HEK293 (cell line): ENCODE results near the gene POLD3.

ENCODE experiments used
- CTCF ChIA-PET: fragments of 350-600 bp; formaldehyde crosslinking; extraction: SDS; loops from one replicate; lab custom pipeline; 2021; ENCODE audit warnings: antibody characterized with exemption; lab: Yijun Ruan, JAX
- POLR2A ChIA-PET: fragments of 300-600 bp; formaldehyde crosslinking; extraction: SDS; loops from one replicate; lab custom pipeline; 2020; ENCODE audit warnings: antibody characterized with exemption, inconsistent platforms; lab: Yijun Ruan, JAX
- H3K27ac ChIP-seq: fragments of 200-500 bp; sonication (Bioruptor generic); 2 replicates; pipeline ENCODE4 v1.5.1; 2014; ENCODE audit warnings: low read depth, low read length, control low read depth, inconsistent platforms; ENCODE audit errors: extremely low read depth
- H3K36me3 ChIP-seq, 2 experiments: fragments of 200-500 bp in 1 of 2; sonication (Bioruptor generic) in 1 of 2; 1 replicate in 1 of 2; 2 replicates in 1 of 2; pipeline ENCODE4 v1.5.1; 2014 to 2017; ENCODE audit warnings: inconsistent platforms in 2 of 2, low read length in 2 of 2; ENCODE audit not compliant: control insufficient read depth in 2 of 2, insufficient read depth in 1 of 2
- H3K4me1 ChIP-seq: fragments of 200-500 bp; sonication (Bioruptor generic); 2 replicates; pipeline ENCODE4 v1.5.1; 2014; ENCODE audit warnings: mild to moderate bottlenecking, low read length, inconsistent platforms; ENCODE audit not compliant: control insufficient read depth, insufficient read depth
- H3K4me3 ChIP-seq: 2 replicates; pipeline ENCODE4 v1.5.1; 2011; ENCODE audit warnings: low read depth, mild to moderate bottlenecking, control low read depth, low read length, moderate library complexity
- H3K9me3 ChIP-seq: fragments of 200-500 bp; sonication (Bioruptor generic); 2 replicates; pipeline ENCODE4 v1.5.1; 2014; ENCODE audit warnings: low read depth, low read length, inconsistent platforms; ENCODE audit not compliant: control insufficient read depth, insufficient read depth
- HOXD13 ChIP-seq: sonication (generic); formaldehyde crosslinking; IDR thresholded peaks from 2 replicates; pipeline ENCODE4 v1.8.0; 2022; ENCODE audit warnings: missing genetic modification reagents, borderline replicate concordance
- IKZF3 ChIP-seq: fragments of 450-650 bp; IDR thresholded peaks from 2 replicates; pipeline ENCODE4 v1.5.0; 2018; ENCODE audit warnings: missing biosample characterization, mild to moderate bottlenecking, missing genetic modification characterization, moderate library complexity
- KLF9 ChIP-seq: fragments of 450-650 bp; formaldehyde crosslinking; IDR thresholded peaks from 2 replicates; pipeline ENCODE4 v1.5.1; 2016; ENCODE audit warnings: missing biosample characterization, missing genetic modification characterization, low read depth
- YY1 ChIP-seq: fragments of 450-650 bp; formaldehyde crosslinking; IDR thresholded peaks from 2 replicates; pipeline ENCODE4 v1.5.1; 2018; ENCODE audit warnings: missing biosample characterization, missing genetic modification characterization
- ZNF140 ChIP-seq: fragments of 450-650 bp; formaldehyde crosslinking; IDR thresholded peaks from 2 replicates; pipeline ENCODE4 v1.5.1; 2016; ENCODE audit warnings: missing biosample characterization, missing genetic modification characterization
- ZNF155 ChIP-seq: fragments of 450-650 bp; formaldehyde crosslinking; IDR thresholded peaks from 2 replicates; pipeline ENCODE4 v1.5.1; 2016; ENCODE audit warnings: missing biosample characterization, missing genetic modification characterization
- ZNF184 ChIP-seq: fragments of 450-650 bp; IDR thresholded peaks from 2 replicates; pipeline ENCODE4 v1.5.1; 2018; ENCODE audit warnings: missing biosample characterization, mild to moderate bottlenecking, missing genetic modification characterization
- ZNF2 ChIP-seq: fragments of 450-650 bp; formaldehyde crosslinking; IDR thresholded peaks from 2 replicates; pipeline ENCODE4 v1.5.1; 2016; ENCODE audit warnings: missing biosample characterization, missing genetic modification characterization
- ZNF211 ChIP-seq: fragments of 450-650 bp; formaldehyde crosslinking; IDR thresholded peaks from 2 replicates; pipeline ENCODE4 v1.5.1; 2016; ENCODE audit warnings: low read depth, missing biosample characterization, missing genetic modification characterization
- ZNF274 ChIP-seq, 2 experiments: fragments of 200-500 bp in 1 of 2; fragments of 450-650 bp in 1 of 2; sonication (Bioruptor generic) in 1 of 2; formaldehyde crosslinking in 1 of 2; IDR thresholded peaks; 2 replicates each; pipeline versions ENCODE4 v1.5.1 to v1.6.1; 2014 to 2016; ENCODE audit warnings: borderline replicate concordance in 1 of 2, inconsistent platforms in 1 of 2, low read length in 1 of 2, missing biosample characterization in 1 of 2, missing genetic modification characterization in 1 of 2
- ZNF302 ChIP-seq: fragments of 450-650 bp; formaldehyde crosslinking; IDR thresholded peaks from 2 replicates; pipeline ENCODE4 v1.5.1; 2016; ENCODE audit warnings: missing biosample characterization, missing genetic modification characterization, low read depth
- ZNF366 ChIP-seq: fragments of 450-650 bp; formaldehyde crosslinking; conservative IDR thresholded peaks from 2 replicates; pipeline ENCODE4 v1.5.1; 2016; ENCODE audit warnings: missing biosample characterization, missing genetic modification characterization
- ZNF473 ChIP-seq: fragments of 450-650 bp; formaldehyde crosslinking; IDR thresholded peaks from 2 replicates; pipeline ENCODE4 v1.5.1; 2017; ENCODE audit warnings: missing biosample characterization, missing genetic modification characterization
- ZNF48 ChIP-seq: fragments of 450-650 bp; formaldehyde crosslinking; IDR thresholded peaks from 2 replicates; pipeline ENCODE4 v1.5.1; 2016; ENCODE audit warnings: missing biosample characterization, missing genetic modification characterization
- ZNF544 ChIP-seq: fragments of 450-650 bp; formaldehyde crosslinking; IDR thresholded peaks from 2 replicates; pipeline ENCODE4 v1.5.0; 2017; ENCODE audit warnings: missing biosample characterization, missing genetic modification characterization
- ZNF701 ChIP-seq: fragments of 450-650 bp; formaldehyde crosslinking; IDR thresholded peaks from 2 replicates; pipeline ENCODE4 v1.5.1; 2016; ENCODE audit warnings: missing biosample characterization, missing genetic modification characterization
- ZNF843 ChIP-seq: fragments of 450-650 bp; formaldehyde crosslinking; IDR thresholded peaks from 2 replicates; pipeline ENCODE4 v1.5.1; 2016; ENCODE audit warnings: missing biosample characterization, missing genetic modification characterization
- ZSCAN23 ChIP-seq: fragments of 450-650 bp; formaldehyde crosslinking; IDR thresholded peaks from 2 replicates; pipeline ENCODE4 v1.5.1; 2016; ENCODE audit warnings: missing biosample characterization, missing genetic modification characterization
- TF ChIP-seq, protein P1 (sequence below): fragments of 450-650 bp; formaldehyde crosslinking; IDR thresholded peaks from 2 replicates; pipeline ENCODE4 v1.5.1; 2016; ENCODE audit warnings: missing biosample characterization, missing genetic modification characterization
- TF ChIP-seq, protein P2 (sequence below): fragments of 450-650 bp; formaldehyde crosslinking; IDR thresholded peaks from 2 replicates; pipeline ENCODE4 v1.5.1; 2016; ENCODE audit warnings: missing biosample characterization, missing genetic modification characterization
- TF ChIP-seq, protein P3 (sequence below): fragments of 450-650 bp; formaldehyde crosslinking; IDR thresholded peaks from 2 replicates; pipeline ENCODE4 v1.5.1; 2016; ENCODE audit warnings: missing biosample characterization, missing genetic modification characterization
- TF ChIP-seq, protein P4 (sequence below): fragments of 450-650 bp; formaldehyde crosslinking; IDR thresholded peaks from 2 replicates; pipeline ENCODE4 v1.5.1; 2016; ENCODE audit warnings: missing biosample characterization, missing genetic modification characterization
- TF ChIP-seq, protein P5 (sequence below): fragments of 450-650 bp; formaldehyde crosslinking; IDR thresholded peaks from 2 replicates; pipeline ENCODE4 v1.5.1; 2016; ENCODE audit warnings: missing biosample characterization, missing genetic modification characterization

Gene POLD3

DNA sequence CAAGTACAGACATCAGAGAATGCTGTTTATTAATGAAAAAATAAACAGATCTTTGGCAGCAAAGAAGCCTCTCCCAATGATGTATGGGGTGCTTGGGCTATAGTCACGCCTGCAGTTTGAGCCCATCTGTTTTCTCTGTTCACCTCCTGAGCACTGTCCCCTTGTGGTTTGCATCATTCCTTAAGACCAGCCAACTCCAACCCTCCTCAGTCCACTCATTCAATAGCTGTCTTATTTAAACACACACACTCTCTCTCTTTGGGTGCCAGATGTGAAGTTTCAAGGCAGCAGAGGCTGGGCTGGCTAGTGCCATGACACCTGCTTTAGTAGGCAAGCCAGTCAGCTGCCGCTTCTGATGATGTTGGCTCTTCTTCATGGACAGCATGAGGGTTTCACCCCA is 58.1 kb downstream of the POLD3 start:
- CTCF ChIA-PET, result no interaction called here
- no peak overlapping the region for H3K27ac ChIP-seq
- no peaks in the 10 kb centered on the region for H3K4me1 ChIP-seq
- no peaks in the 10 kb centered on the region for H3K9me3 ChIP-seq
- H3K4me3 ChIP-seq, result no peak overlapping the region
- peaks cover 0 to 49% of the 10 kb centered on the region in 2 experiments; a peak in 1 of 3 replicates for H3K36me3 ChIP-seq
- TF ChIP-seq ZNF48 (tag by site-specific recombination), result no peak
- TF ChIP-seq KLF9, result no peak
- no peak for TF ChIP-seq ZNF701 (tag by site-specific recombination)
- TF ChIP-seq, protein P1, sequence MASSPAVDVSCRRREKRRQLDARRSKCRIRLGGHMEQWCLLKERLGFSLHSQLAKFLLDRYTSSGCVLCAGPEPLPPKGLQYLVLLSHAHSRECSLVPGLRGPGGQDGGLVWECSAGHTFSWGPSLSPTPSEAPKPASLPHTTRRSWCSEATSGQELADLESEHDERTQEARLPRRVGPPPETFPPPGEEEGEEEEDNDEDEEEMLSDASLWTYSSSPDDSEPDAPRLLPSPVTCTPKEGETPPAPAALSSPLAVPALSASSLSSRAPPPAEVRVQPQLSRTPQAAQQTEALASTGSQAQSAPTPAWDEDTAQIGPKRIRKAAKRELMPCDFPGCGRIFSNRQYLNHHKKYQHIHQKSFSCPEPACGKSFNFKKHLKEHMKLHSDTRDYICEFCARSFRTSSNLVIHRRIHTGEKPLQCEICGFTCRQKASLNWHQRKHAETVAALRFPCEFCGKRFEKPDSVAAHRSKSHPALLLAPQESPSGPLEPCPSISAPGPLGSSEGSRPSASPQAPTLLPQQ (tag by site-specific recombination), result no peak
- no peak for TF ChIP-seq ZNF155 (tag by site-specific recombination)
- no peak for TF ChIP-seq IKZF3 (tag by site-specific recombination)
- TF ChIP-seq ZNF274 (IDR thresholded peaks at IDR 0.05; ENCODE audit: low read length), result no peak
- no peak for TF ChIP-seq ZNF274 (tag by site-specific recombination; IDR thresholded peaks at IDR 0.05; ENCODE audit: borderline replicate concordance)
- TF ChIP-seq, protein P2, sequence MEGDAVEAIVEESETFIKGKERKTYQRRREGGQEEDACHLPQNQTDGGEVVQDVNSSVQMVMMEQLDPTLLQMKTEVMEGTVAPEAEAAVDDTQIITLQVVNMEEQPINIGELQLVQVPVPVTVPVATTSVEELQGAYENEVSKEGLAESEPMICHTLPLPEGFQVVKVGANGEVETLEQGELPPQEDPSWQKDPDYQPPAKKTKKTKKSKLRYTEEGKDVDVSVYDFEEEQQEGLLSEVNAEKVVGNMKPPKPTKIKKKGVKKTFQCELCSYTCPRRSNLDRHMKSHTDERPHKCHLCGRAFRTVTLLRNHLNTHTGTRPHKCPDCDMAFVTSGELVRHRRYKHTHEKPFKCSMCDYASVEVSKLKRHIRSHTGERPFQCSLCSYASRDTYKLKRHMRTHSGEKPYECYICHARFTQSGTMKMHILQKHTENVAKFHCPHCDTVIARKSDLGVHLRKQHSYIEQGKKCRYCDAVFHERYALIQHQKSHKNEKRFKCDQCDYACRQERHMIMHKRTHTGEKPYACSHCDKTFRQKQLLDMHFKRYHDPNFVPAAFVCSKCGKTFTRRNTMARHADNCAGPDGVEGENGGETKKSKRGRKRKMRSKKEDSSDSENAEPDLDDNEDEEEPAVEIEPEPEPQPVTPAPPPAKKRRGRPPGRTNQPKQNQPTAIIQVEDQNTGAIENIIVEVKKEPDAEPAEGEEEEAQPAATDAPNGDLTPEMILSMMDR (tag by site-specific recombination), result no peak
- no peak for TF ChIP-seq ZNF2 (tag by site-specific recombination)
- TF ChIP-seq, protein P3, sequence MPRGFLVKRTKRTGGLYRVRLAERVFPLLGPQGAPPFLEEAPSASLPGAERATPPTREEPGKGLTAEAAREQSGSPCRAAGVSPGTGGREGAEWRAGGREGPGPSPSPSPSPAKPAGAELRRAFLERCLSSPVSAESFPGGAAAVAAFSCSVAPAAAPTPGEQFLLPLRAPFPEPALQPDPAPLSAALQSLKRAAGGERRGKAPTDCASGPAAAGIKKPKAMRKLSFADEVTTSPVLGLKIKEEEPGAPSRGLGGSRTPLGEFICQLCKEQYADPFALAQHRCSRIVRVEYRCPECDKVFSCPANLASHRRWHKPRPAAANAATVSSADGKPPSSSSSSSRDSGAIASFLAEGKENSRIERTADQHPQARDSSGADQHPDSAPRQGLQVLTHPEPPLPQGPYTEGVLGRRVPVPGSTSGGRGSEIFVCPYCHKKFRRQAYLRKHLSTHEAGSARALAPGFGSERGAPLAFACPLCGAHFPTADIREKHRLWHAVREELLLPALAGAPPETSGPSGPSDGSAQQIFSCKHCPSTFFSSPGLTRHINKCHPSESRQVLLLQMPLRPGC, result no peak
- no peak for TF ChIP-seq YY1
- TF ChIP-seq, protein P4, sequence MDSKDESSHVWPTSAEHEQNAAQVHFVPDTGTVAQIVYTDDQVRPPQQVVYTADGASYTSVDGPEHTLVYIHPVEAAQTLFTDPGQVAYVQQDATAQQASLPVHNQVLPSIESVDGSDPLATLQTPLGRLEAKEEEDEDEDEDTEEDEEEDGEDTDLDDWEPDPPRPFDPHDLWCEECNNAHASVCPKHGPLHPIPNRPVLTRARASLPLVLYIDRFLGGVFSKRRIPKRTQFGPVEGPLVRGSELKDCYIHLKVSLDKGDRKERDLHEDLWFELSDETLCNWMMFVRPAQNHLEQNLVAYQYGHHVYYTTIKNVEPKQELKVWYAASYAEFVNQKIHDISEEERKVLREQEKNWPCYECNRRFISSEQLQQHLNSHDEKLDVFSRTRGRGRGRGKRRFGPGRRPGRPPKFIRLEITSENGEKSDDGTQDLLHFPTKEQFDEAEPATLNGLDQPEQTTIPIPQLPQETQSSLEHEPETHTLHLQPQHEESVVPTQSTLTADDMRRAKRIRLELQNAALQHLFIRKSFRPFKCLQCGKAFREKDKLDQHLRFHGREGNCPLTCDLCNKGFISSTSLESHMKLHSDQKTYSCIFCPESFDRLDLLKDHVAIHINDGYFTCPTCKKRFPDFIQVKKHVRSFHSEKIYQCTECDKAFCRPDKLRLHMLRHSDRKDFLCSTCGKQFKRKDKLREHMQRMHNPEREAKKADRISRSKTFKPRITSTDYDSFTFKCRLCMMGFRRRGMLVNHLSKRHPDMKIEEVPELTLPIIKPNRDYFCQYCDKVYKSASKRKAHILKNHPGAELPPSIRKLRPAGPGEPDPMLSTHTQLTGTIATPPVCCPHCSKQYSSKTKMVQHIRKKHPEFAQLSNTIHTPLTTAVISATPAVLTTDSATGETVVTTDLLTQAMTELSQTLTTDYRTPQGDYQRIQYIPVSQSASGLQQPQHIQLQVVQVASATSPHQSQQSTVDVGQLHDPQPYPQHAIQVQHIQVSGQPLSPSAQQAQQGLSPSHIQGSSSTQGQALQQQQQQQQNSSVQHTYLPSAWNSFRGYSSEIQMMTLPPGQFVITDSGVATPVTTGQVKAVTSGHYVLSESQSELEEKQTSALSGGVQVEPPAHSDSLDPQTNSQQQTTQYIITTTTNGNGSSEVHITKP (tag by site-specific recombination), result no peak
- no peak for TF ChIP-seq ZNF473 (tag by site-specific recombination)
- no peak for TF ChIP-seq HOXD13 (CRISPR knock-in tag)
- TF ChIP-seq ZNF184, result no peak
- TF ChIP-seq ZNF366 (tag by site-specific recombination), result no peak
- no peak for TF ChIP-seq ZSCAN23 (tag by site-specific recombination)
- no peak for TF ChIP-seq ZNF544 (tag by site-specific recombination)
- POLR2A ChIA-PET, result no interaction called here

DNA sequence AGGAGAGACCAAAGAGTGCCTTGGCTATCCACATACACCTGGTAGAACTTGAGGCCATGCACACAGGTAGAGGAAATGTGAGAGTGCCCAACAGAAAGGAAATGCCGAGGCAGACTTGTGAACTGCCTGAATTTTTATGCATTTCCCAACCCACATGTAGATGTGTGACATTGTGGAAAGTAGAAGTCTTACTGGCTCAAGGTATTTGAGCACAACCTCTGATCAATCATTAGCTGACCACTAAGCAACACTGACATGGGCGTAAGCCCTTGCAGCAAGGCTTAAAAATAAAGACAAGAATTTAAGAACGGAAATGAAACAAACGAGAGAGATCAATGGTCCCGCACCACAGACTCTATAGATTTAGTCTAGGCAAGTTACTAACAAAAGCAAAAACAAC is 62.6 kb downstream of the POLD3 start:
- H3K9me3 ChIP-seq, result no peaks in the 10 kb centered on the region
- H3K4me1 ChIP-seq, result no peaks in the 10 kb centered on the region
- H3K36me3 ChIP-seq, result peaks cover 0 to 33% of the 10 kb centered on the region in 2 experiments; a peak in 1 of 3 replicates
- H3K4me3 ChIP-seq, result no peak overlapping the region
- CTCF ChIA-PET, result no interaction called here
- no peak overlapping the region for H3K27ac ChIP-seq
- POLR2A ChIA-PET, result no interaction called here
- no peak for TF ChIP-seq ZNF843 (tag by site-specific recombination)
- no peak for TF ChIP-seq ZNF302 (tag by site-specific recombination)
- TF ChIP-seq ZNF140, result no peak
- TF ChIP-seq, protein P5, sequence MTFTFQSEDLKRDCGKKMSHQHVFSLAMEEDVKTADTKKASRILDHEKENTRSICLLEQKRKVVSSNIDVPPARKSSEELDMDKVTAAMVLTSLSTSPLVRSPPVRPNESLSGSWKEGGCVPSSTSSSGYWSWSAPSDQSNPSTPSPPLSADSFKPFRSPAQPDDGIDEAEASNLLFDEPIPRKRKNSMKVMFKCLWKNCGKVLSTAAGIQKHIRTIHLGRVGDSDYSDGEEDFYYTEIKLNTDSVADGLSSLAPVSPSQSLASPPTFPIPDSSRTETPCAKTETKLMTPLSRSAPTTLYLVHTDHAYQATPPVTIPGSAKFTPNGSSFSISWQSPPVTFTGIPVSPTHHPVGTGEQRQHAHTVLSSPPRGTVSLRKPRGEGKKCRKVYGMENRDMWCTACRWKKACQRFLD (tag by site-specific recombination), result no peak
- no peak for TF ChIP-seq ZNF211
